HepG2 (cell line): ENCODE measurements around the gene MAFF. TPM values are rescaled to one million over a fixed set of nuclear protein-coding genes. Genes with fewer than 3 reads are reported as not detected.

ENCODE experiments used
- ARNT2 ChIP-seq: sonication (generic); formaldehyde crosslinking; IDR thresholded peaks from 2 replicates; pipeline ENCODE4 v1.8.0; 2022; ENCODE audit warnings: mild to moderate bottlenecking, low read depth, missing genetic modification reagents, moderate library complexity
- CBX1 ChIP-seq: IDR thresholded peaks from one replicate; pipeline ENCODE4 v1.6.1; 2016; ENCODE audit warnings: antibody characterized with exemption, low read depth
- FOSL1 ChIP-seq: sonication (generic); formaldehyde crosslinking; IDR thresholded peaks from 2 replicates; pipeline ENCODE4 v1.9.0; 2021; ENCODE audit warnings: missing genetic modification reagents, borderline replicate concordance
- HBP1 ChIP-seq: IDR thresholded peaks from 2 replicates; pipeline ENCODE4 v1.6.1; 2016; ENCODE audit warnings: low read depth, control low read depth
- KLF12 ChIP-seq: sonication (generic); formaldehyde crosslinking; IDR thresholded peaks from 2 replicates; pipeline ENCODE4 v1.4.0; 2020; ENCODE audit warnings: missing genetic modification reagents, borderline replicate concordance
- MED1 ChIP-seq: sonication (generic); formaldehyde crosslinking; IDR thresholded peaks from 2 replicates; pipeline ENCODE4 v1.4.0; 2020; ENCODE audit warnings: missing genetic modification reagents
- POGZ ChIP-seq: sonication (generic); formaldehyde crosslinking; IDR thresholded peaks from 2 replicates; pipeline ENCODE4 v1.4.0; 2020; ENCODE audit warnings: mild to moderate bottlenecking, missing genetic modification reagents
- PRDM15 ChIP-seq: sonication (generic); formaldehyde crosslinking; IDR thresholded peaks from 2 replicates; pipeline ENCODE4 v1.4.0; 2020; ENCODE audit warnings: missing genetic modification reagents
- RBFOX2 ChIP-seq: fragments of 200-400 bp; formaldehyde crosslinking; IDR thresholded peaks from 2 replicates; pipeline ENCODE4 v1.6.1; 2017; ENCODE audit warnings: low read depth, mild to moderate bottlenecking, low read length
- TBL1XR1 ChIP-seq: fragments of 150-350 bp; IDR thresholded peaks from 2 replicates; pipeline ENCODE4 v1.6.1; 2014; ENCODE audit warnings: borderline replicate concordance, low read length; ENCODE audit not compliant: partially characterized antibody
- XRCC5 ChIP-seq: fragments of 200-400 bp; formaldehyde crosslinking; optimal IDR thresholded peaks from 2 replicates; pipeline ENCODE3; 2017; ENCODE audit warnings: mild to moderate bottlenecking, low read length
- ZNF20 ChIP-seq: sonication (generic); formaldehyde crosslinking; IDR thresholded peaks from 2 replicates; pipeline ENCODE4 v1.4.0; 2020; ENCODE audit warnings: mild to moderate bottlenecking, moderate library complexity, missing genetic modification reagents
- ZNF234 ChIP-seq: sonication (generic); formaldehyde crosslinking; conservative IDR thresholded peaks from 2 replicates; pipeline ENCODE4 v1.5.1; 2020; ENCODE audit warnings: mild to moderate bottlenecking, missing genetic modification reagents
- ZNF430 ChIP-seq: sonication (generic); formaldehyde crosslinking; IDR thresholded peaks from 2 replicates; pipeline ENCODE4 v1.9.0; 2021; ENCODE audit warnings: mild to moderate bottlenecking, missing genetic modification reagents
- ZNF501 ChIP-seq: sonication (generic); formaldehyde crosslinking; IDR thresholded peaks from 2 replicates; pipeline ENCODE4 v1.5.1; 2020; ENCODE audit warnings: mild to moderate bottlenecking, moderate library complexity, missing genetic modification reagents
- polyA plus RNA-seq, 8 experiments: library from polyadenylated mRNA; depleted of rRNA in 3 of 8; stranded (reverse) in 7 of 8; unstranded in 1 of 8; fragments of >200 nt; fragmentation: Illumina TruSeq in 4 of 8; extraction: Trizol in 4 of 8; gene quantifications; 2 replicates each; pipeline versions ENCODE4 v1.2.1 to v1.2.3, GENCODE V29; 2011 to 2016; ENCODE audit warnings: low read depth in 4 of 8, missing spikeins in 1 of 8, mixed read lengths in 1 of 8; ENCODE audit not compliant: insufficient read depth in 1 of 8
- total RNA-seq, 5 experiments: library from RNA; depleted of rRNA; stranded (reverse); fragments of >200 nt; fragmentation: Illumina TruSeq; extraction: Trizol; gene quantifications; 2 replicates each; pipeline ENCODE4 v1.2.3, GENCODE V29; 2016; ENCODE audit warnings: low read depth in 1 of 5
- TF ChIP-seq, protein P1 (sequence below): sonication (generic); formaldehyde crosslinking; conservative IDR thresholded peaks from 2 replicates; pipeline ENCODE4 v1.8.1; 2023; ENCODE audit warnings: missing genetic modification reagents
- TF ChIP-seq, protein P2 (sequence below): sonication (generic); formaldehyde crosslinking; IDR thresholded peaks from 2 replicates; pipeline ENCODE4 v1.8.1; 2023; ENCODE audit warnings: mild to moderate bottlenecking, missing genetic modification reagents
- TF ChIP-seq, protein P3 (sequence below): sonication (generic); formaldehyde crosslinking; IDR thresholded peaks from 2 replicates; pipeline ENCODE4 v1.8.1; 2023; ENCODE audit warnings: mild to moderate bottlenecking, inconsistent platforms, moderate library complexity, missing genetic modification reagents, borderline replicate concordance

Gene MAFF
- total and polyA plus RNA-seq, 2 of the 13 experiments (the other 11 are each of a cell fraction or from before 2014, with no cell fraction given): 5.4 to 14.3 TPM

DNA sequence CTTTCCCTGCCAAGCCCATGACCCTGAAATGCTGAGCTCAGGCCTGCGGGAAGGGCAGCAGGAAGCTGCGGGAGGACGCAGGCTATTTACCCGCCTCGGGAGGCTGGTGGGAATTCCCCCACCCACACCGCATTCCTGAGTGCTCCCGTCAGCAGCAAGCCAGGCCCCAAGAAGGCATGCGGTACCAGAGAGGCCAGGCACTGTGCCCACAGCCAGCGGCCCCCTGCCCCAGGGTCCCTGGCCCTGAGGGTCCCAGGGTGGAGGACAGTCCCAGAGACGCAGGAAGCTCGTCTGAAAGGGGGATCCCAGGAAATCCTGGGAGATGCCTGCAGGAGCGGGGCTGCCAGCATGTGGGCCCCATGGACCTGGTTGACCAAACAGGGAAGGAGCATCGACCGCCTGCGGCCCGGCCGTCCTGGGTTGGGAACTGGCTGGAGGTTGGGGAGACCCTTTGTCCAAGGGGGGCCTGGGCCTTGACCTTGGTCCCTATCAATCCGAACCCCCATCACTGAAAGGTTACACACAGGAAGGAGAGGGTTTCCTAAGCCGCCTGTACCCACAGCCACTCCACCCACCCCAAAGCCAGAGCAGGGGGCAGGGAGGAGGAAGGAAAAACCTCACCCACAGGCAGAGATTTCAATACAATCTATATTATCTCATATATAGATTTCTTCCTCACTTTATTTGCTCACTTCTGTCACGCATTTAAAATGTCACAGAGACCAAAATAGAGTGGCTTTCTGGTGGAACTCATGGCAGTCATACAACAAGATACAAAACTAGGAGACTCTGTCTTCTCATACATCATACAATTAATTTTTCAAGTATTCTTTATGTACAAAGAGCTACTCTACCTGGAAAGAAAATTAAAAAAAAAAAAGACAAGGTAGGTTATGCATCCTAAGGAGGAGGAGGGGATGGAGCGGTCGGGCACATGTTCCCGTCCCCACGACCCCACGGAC lies 17.1 kb downstream of the MAFF start (continued):
- TF ChIP-seq, protein P1, sequence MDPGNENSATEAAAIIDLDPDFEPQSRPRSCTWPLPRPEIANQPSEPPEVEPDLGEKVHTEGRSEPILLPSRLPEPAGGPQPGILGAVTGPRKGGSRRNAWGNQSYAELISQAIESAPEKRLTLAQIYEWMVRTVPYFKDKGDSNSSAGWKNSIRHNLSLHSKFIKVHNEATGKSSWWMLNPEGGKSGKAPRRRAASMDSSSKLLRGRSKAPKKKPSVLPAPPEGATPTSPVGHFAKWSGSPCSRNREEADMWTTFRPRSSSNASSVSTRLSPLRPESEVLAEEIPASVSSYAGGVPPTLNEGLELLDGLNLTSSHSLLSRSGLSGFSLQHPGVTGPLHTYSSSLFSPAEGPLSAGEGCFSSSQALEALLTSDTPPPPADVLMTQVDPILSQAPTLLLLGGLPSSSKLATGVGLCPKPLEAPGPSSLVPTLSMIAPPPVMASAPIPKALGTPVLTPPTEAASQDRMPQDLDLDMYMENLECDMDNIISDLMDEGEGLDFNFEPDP (CRISPR knock-in tag): 0 out of 2 replicates have a peak, but pooled peaks have one; percentile 91
- 0 out of 2 replicates have a peak, but pooled peaks have one; percentile 20 for TF ChIP-seq FOSL1 (CRISPR knock-in tag)
- TF ChIP-seq CBX1: peak; percentile 48
- no peak for TF ChIP-seq POGZ (CRISPR knock-in tag)
- TF ChIP-seq ZNF430 (CRISPR knock-in tag): peak; percentile 68; the same call in 1 of the 2 replicates
- TF ChIP-seq KLF12 (CRISPR knock-in tag): 0 out of 2 replicates have a peak, but pooled peaks have one; percentile 58
- TF ChIP-seq, protein P2, sequence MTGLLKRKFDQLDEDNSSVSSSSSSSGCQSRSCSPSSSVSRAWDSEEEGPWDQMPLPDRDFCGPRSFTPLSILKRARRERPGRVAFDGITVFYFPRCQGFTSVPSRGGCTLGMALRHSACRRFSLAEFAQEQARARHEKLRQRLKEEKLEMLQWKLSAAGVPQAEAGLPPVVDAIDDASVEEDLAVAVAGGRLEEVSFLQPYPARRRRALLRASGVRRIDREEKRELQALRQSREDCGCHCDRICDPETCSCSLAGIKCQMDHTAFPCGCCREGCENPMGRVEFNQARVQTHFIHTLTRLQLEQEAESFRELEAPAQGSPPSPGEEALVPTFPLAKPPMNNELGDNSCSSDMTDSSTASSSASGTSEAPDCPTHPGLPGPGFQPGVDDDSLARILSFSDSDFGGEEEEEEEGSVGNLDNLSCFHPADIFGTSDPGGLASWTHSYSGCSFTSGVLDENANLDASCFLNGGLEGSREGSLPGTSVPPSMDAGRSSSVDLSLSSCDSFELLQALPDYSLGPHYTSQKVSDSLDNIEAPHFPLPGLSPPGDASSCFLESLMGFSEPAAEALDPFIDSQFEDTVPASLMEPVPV (CRISPR knock-in tag): peak; percentile 65; the same call in 1 of the 2 replicates
- no peak for TF ChIP-seq ZNF234 (CRISPR knock-in tag)
- 0 out of 2 replicates have a peak, but pooled peaks have one; percentile 61 for TF ChIP-seq PRDM15 (CRISPR knock-in tag)
- peak; percentile 70 for TF ChIP-seq ZNF501 (CRISPR knock-in tag)
- no peak for TF ChIP-seq HBP1 (CRISPR knock-in tag)
- TF ChIP-seq TBL1XR1: no peak
- TF ChIP-seq XRCC5: peak; percentile 41
- TF ChIP-seq MED1: peak; percentile 80
- TF ChIP-seq, protein P3, sequence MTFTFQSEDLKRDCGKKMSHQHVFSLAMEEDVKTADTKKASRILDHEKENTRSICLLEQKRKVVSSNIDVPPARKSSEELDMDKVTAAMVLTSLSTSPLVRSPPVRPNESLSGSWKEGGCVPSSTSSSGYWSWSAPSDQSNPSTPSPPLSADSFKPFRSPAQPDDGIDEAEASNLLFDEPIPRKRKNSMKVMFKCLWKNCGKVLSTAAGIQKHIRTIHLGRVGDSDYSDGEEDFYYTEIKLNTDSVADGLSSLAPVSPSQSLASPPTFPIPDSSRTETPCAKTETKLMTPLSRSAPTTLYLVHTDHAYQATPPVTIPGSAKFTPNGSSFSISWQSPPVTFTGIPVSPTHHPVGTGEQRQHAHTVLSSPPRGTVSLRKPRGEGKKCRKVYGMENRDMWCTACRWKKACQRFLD (CRISPR knock-in tag): peak; percentile 57; the same call in 1 of the 2 replicates
- TF ChIP-seq RBFOX2: peak; percentile 56; the same call in 1 of the 2 replicates
- TF ChIP-seq ARNT2 (CRISPR knock-in tag): 0 out of 2 replicates have a peak, but pooled peaks have one; percentile 46
- TF ChIP-seq ZNF20 (CRISPR knock-in tag): no peak
